Neural crest cell (in vitro differentiated cells): ENCODE data around the gene ACTR1B. TPM values are rescaled to one million over a fixed set of nuclear protein-coding genes. Genes with fewer than 3 reads are reported as not detected.
A peak's percentile ranks its signal among the peaks of the same experiment; 100 is the strongest.
"Not testable (repeated sequence)": the region's sequence is repeated elsewhere in the genome, so short reads cannot be mapped to it uniquely, and the experiment has no call there.

Experiments used
- DNase-seq: peaks from one replicate; pipeline ENCODE4 v3.0.0; 2021; ENCODE audit warnings: low read depth, mixed read lengths, low spot score
- H3K27ac Mint-ChIP-seq: one replicate; pipeline ENCODE4 v1.8.0; 2021; ENCODE audit warnings: mild to moderate bottlenecking, mixed read lengths; ENCODE audit not compliant: unreplicated experiment
- H3K27me3 Mint-ChIP-seq: 2 replicates; pipeline ENCODE4 v1.8.0; 2021; ENCODE audit warnings: low read depth, mild to moderate bottlenecking, mixed read lengths
- H3K36me3 Mint-ChIP-seq: 2 replicates; pipeline ENCODE4 v1.8.0; 2021; ENCODE audit warnings: low read depth, mild to moderate bottlenecking, mixed read lengths
- H3K4me1 Mint-ChIP-seq: 2 replicates; pipeline ENCODE4 v1.8.0; 2021; ENCODE audit warnings: mixed read lengths
- H3K4me3 Mint-ChIP-seq: one replicate; pipeline ENCODE4 v1.8.0; 2021; ENCODE audit warnings: mild to moderate bottlenecking, mixed read lengths
- H3K9me3 Mint-ChIP-seq: 2 replicates; pipeline ENCODE4 v1.8.0; 2021; ENCODE audit warnings: mixed read lengths
- CTCF ChIP-seq: fragments of 200-600 bp; sonication (generic); conservative IDR thresholded peaks from 2 replicates; pipeline ENCODE4 v1.5.0; 2021; ENCODE audit warnings: antibody characterized with exemption, mild to moderate bottlenecking
- long read RNA-seq: library from polyadenylated mRNA; unstranded; transcript quantifications from one replicate; pipeline ENCODE4 v2.0.0, GENCODE V29; 2020
- total RNA-seq: library from RNA; stranded (reverse); gene quantifications from 2 replicates; pipeline ENCODE4 v1.2.1, GENCODE V29; 2021

ACTR1B gene
- total RNA-seq: 62.6 and 63.4 TPM in 2 replicates
- long read RNA-seq, partial matches to known transcripts: 0 of 5 reads
- long read RNA-seq, other reads (novel, unspliced or antisense): 1 of 5 reads

- Mint-ChIP-seq H3K27me3 (no peaks in the 10 kb centered on the region), H3K27ac (peak within 1 kb of the TSS; percentile 95), H3K9me3 (no peaks in the 10 kb centered on the region), H3K4me1 (peaks cover 32% of the 10 kb centered on the region), H3K36me3 (no peaks in the 10 kb centered on the region), H3K4me3 (peak within 1 kb of the TSS; percentile 91)
- TF ChIP-seq CTCF: peak; percentile 83
- DNase-seq: peak; percentile 88
These were observed at the start of gene ACTR1B for GRCh38 chr2:97663962-97664635. Gene ACTR1B, minus strand, starts transcription at chr2:97664044. Its CDS starts 154 bp downstream, at chr2:97663890.

GRCh38 chr2:97712693-97713295 is 49.0 kb upstream of the ACTR1B start:
- Mint-ChIP-seq H3K36me3 (no peaks in the 10 kb centered on the region), H3K9me3 (no peaks in the 10 kb centered on the region), H3K27me3 (no peaks in the 10 kb centered on the region), H3K4me1 (peaks cover 12% of the 10 kb centered on the region), H3K27ac (no peak overlapping the region), H3K4me3 (no peak overlapping the region)
- DNase-seq: no peak
- TF ChIP-seq CTCF: no peak

- not testable (repeated sequence) for H3K4me3 Mint-ChIP-seq, H3K9me3 Mint-ChIP-seq, DNase-seq, H3K4me1 Mint-ChIP-seq, H3K36me3 Mint-ChIP-seq, H3K27me3 Mint-ChIP-seq
- peak overlapping the region; percentile 19 for H3K27ac Mint-ChIP-seq
These were observed 48.3 kb upstream of the ACTR1B start for GRCh38 chr2:97712175-97712574.

- no peaks in the 10 kb centered on the region for H3K27me3 Mint-ChIP-seq
- TF ChIP-seq CTCF: no peak
- H3K36me3 Mint-ChIP-seq: no peaks in the 10 kb centered on the region
- H3K27ac Mint-ChIP-seq: no peak overlapping the region
- no peak overlapping the region for H3K4me3 Mint-ChIP-seq
- H3K9me3 Mint-ChIP-seq: no peaks in the 10 kb centered on the region
- DNase-seq: no peak
- peaks cover 7% of the 10 kb centered on the region for H3K4me1 Mint-ChIP-seq
These were observed 47.5 kb upstream of the ACTR1B start for GRCh38 chr2:97711394-97711711.

- peaks cover 9% of the 10 kb centered on the region for H3K4me1 Mint-ChIP-seq
These were observed 44.8 kb upstream of the ACTR1B start for GRCh38 chr2:97708608-97709007.

More at GRCh38 chr2:97708608-97709007, 44.8 kb upstream of the ACTR1B start:
- Mint-ChIP-seq H3K27me3 (no peaks in the 10 kb centered on the region), H3K9me3 (no peaks in the 10 kb centered on the region), H3K27ac (no peak overlapping the region), H3K4me3 (no peak overlapping the region), H3K36me3 (no peaks in the 10 kb centered on the region)
- no peak for DNase-seq
- TF ChIP-seq CTCF: no peak
